Calu3 (cell line): Measurements from ENCODE around the gene GAL3ST3. TPM values are rescaled to one million over a fixed set of nuclear protein-coding genes. Genes with fewer than 3 reads are reported as not detected.
"Not testable (repeated sequence)": the region's sequence is repeated elsewhere in the genome, so short reads cannot be mapped to it uniquely, and the experiment has no call there.

Experiments
- BruUV-seq: library from RNA; stranded (reverse); fragments of 400-500 nt; replicated peaks from 2 replicates; lab custom pipeline; 2021; lab: Mats Ljungman, UMichigan
- CTCF ChIA-PET: fragments of 300-600 bp; sonication (Branson Sonifier 250); formaldehyde crosslinking; loops from one replicate; lab custom pipeline; 2022; ENCODE audit warnings: antibody characterized with exemption; lab: Charles Lee
- DNase-seq: peaks from one replicate; pipeline ENCODE4 v3.0.0; 2022
- H3K27ac Mint-ChIP-seq: one replicate; pipeline ENCODE4 v1.8.0; 2022; ENCODE audit warnings: mixed read lengths; ENCODE audit not compliant: unreplicated experiment
- H3K27me3 Mint-ChIP-seq: one replicate; pipeline ENCODE4 v1.8.0; 2022; ENCODE audit warnings: mixed read lengths; ENCODE audit not compliant: unreplicated experiment
- H3K36me3 Mint-ChIP-seq: one replicate; pipeline ENCODE4 v1.8.0; 2022; ENCODE audit warnings: mild to moderate bottlenecking, moderate library complexity, mixed read lengths; ENCODE audit not compliant: insufficient read depth, unreplicated experiment
- H3K4me1 Mint-ChIP-seq: one replicate; pipeline ENCODE4 v1.8.0; 2022; ENCODE audit warnings: mild to moderate bottlenecking, low read depth, mixed read lengths; ENCODE audit not compliant: unreplicated experiment
- H3K4me3 Mint-ChIP-seq: one replicate; pipeline ENCODE4 v1.8.0; 2022; ENCODE audit warnings: mild to moderate bottlenecking, low read depth, moderate library complexity, mixed read lengths; ENCODE audit not compliant: unreplicated experiment
- H3K9me3 Mint-ChIP-seq: one replicate; pipeline ENCODE4 v1.8.0; 2022; ENCODE audit warnings: low read depth, mixed read lengths; ENCODE audit not compliant: unreplicated experiment
- CTCF ChIP-seq: fragments of 200-600 bp; IDR thresholded peaks from one replicate; pipeline ENCODE4 v1.8.0; 2022; ENCODE audit warnings: antibody characterized with exemption; ENCODE audit not compliant: unreplicated experiment
- intact Hi-C: fragments of 100-400 bp; cut with micrococcal nuclease; formaldehyde crosslinking; loops from one replicate; pipeline ENCODE4 v1.10.0; 2022; ENCODE audit not compliant: unreplicated experiment
- total RNA-seq: library from RNA; stranded (reverse); gene quantifications from 2 replicates; pipeline ENCODE4 v1.2.3, GENCODE V29; 2022

The GAL3ST3 gene
- total RNA-seq, 1 experiment from 2014 or later, result not detected

GRCh38 chr11:66011239-66011784 lies 37.6 kb downstream of the GAL3ST3 start:
- intact Hi-C loops, result loop anchor here (1.0 kb wide), 1 partner anchor 9 kb away; the partner anchor contains the start of genes BANF1 and EIF1AD
- Mint-ChIP-seq H3K27me3 (no peaks in the 10 kb centered on the region), H3K27ac (peak overlapping the region; percentile 63)

GRCh38 chr11:66010036-66010435 lies 38.9 kb downstream of the GAL3ST3 start:
- H3K4me3 Mint-ChIP-seq, CTCF ChIA-PET, intact Hi-C loops, DNase-seq, H3K9me3 Mint-ChIP-seq, H3K27ac Mint-ChIP-seq, BruUV-seq, H3K27me3 Mint-ChIP-seq: not testable (repeated sequence)
- H3K36me3 Mint-ChIP-seq, result peaks cover 43% of the 10 kb centered on the region
- peaks cover 17% of the 10 kb centered on the region for H3K4me1 Mint-ChIP-seq

More at GRCh38 chr11:66011239-66011784, 37.6 kb downstream of the GAL3ST3 start:
- H3K36me3 Mint-ChIP-seq, result peaks cover 43% of the 10 kb centered on the region
- H3K4me1 Mint-ChIP-seq, result peaks cover 29% of the 10 kb centered on the region
- BruUV-seq, result no TSS peak
- peak; percentile 87 for DNase-seq
- CTCF ChIA-PET, result interaction anchor here (0.6 to 1.3 kb wide), 8 partner anchors 9 to 127 kb away, joined by 3 to 10 read pairs (median 4); partner anchors contain the start of genes BANF1, EIF1AD and SF3B2
- no peak for TF ChIP-seq CTCF
- no peaks in the 10 kb centered on the region for H3K9me3 Mint-ChIP-seq
- peak overlapping the region; percentile 57 for H3K4me3 Mint-ChIP-seq

- H3K36me3 Mint-ChIP-seq, result peaks cover 41% of the 10 kb centered on the region
- H3K4me3 Mint-ChIP-seq, result no peak overlapping the region
- CTCF ChIA-PET, result interaction anchor here (0.6 kb wide), 1 partner anchor 462 kb away, joined by 6 read pairs; no protein-coding TSS in a partner anchor
- no peaks in the 10 kb centered on the region for H3K9me3 Mint-ChIP-seq
- H3K27ac Mint-ChIP-seq, result no peak overlapping the region
- intact Hi-C loops, result no loop called here
- no peaks in the 10 kb centered on the region for H3K27me3 Mint-ChIP-seq
- peaks cover 6% of the 10 kb centered on the region for H3K4me1 Mint-ChIP-seq
- DNase-seq, result no peak
- no peak for TF ChIP-seq CTCF
- BruUV-seq, result no TSS peak
These were observed 40.4 kb downstream of the GAL3ST3 start for GRCh38 chr11:66008468-66009101.

- CTCF ChIA-PET, result no interaction called here
- Mint-ChIP-seq H3K27ac (no peak overlapping the region), H3K4me3 (no peak overlapping the region), H3K27me3 (no peaks in the 10 kb centered on the region), H3K9me3 (no peaks in the 10 kb centered on the region), H3K4me1 (peaks cover 5% of the 10 kb centered on the region), H3K36me3 (peaks cover 46% of the 10 kb centered on the region)
- BruUV-seq, result no TSS peak
- no peak for DNase-seq
- intact Hi-C loops, result no loop called here
- no peak for TF ChIP-seq CTCF
These were observed 40.9 kb downstream of the GAL3ST3 start for GRCh38 chr11:66008095-66008467.

GRCh38 chr11:66007201-66007634 lies 41.7 kb downstream of the GAL3ST3 start:
- H3K36me3 Mint-ChIP-seq, result peaks cover 46% of the 10 kb centered on the region
- CTCF ChIA-PET, result no interaction called here
- no peak for TF ChIP-seq CTCF
- no peaks in the 10 kb centered on the region for H3K9me3 Mint-ChIP-seq
- no peak overlapping the region for H3K4me3 Mint-ChIP-seq
- intact Hi-C loops, result no loop called here
- H3K27ac Mint-ChIP-seq, result no peak overlapping the region
- no peak for DNase-seq
- H3K4me1 Mint-ChIP-seq, result peaks cover 7% of the 10 kb centered on the region
- BruUV-seq, result no TSS peak
- no peaks in the 10 kb centered on the region for H3K27me3 Mint-ChIP-seq
